ENCODE measurements around the gene POLR2A. TPM values are rescaled to one million over a fixed set of nuclear protein-coding genes. Genes with fewer than 3 reads are reported as not detected.
A peak's percentile ranks its signal among the peaks of the same experiment; 100 is the strongest.

POLR2A gene
- total RNA-seq, 2 experiments from 2014 or later = 491 to 501 TPM

- intact Hi-C loops (cut with DNase I, micrococcal nuclease) = no loop called here
- Mint-ChIP-seq H3K4me1 (ENCODE audit: low read depth) (peaks cover 76% of the 10 kb centered on the region), H3K27ac (no peak overlapping the region), H3K27me3 (no peaks in the 10 kb centered on the region), H3K4me3 (peak overlapping the region; percentile 13), H3K36me3 (ENCODE audit: low read depth) (peaks cover 65% of the 10 kb centered on the region), H3K9me3 (no peaks in the 10 kb centered on the region)
- peaks cover 36% of the 10 kb centered on the region for H3K36me3 ChIP-seq (ENCODE audit: insufficient read depth, low read length)
- H3K27ac ChIP-seq (ENCODE audit: low read depth in 1 of 2, low read length in 2 of 2) = no peak overlapping the region
- CTCF ChIA-PET = interaction anchor here (1.4 kb wide), 1 partner anchor 54 kb away, joined by 7 read pairs; no protein-coding TSS in a partner anchor
- no peak overlapping the region for H3K4me3 ChIP-seq (ENCODE audit: low read length)
- no peaks in the 10 kb centered on the region for H3K27me3 ChIP-seq (ENCODE audit: control insufficient read depth in 1 of 2, insufficient read depth in 2 of 2, low read length in 2 of 2)
- no peak for ATAC-seq (ENCODE audit: poor library complexity)
- TF ChIP-seq CTCF (IDR thresholded peaks at IDR 0.05) = no peak
- no peaks in the 10 kb centered on the region for H3K9me3 ChIP-seq (ENCODE audit: control insufficient read depth in 1 of 2, insufficient read depth in 1 of 2, low read length in 2 of 2)
- H3K4me1 ChIP-seq (ENCODE audit: insufficient read depth, low read length) = peaks cover 63% of the 10 kb centered on the region
- POLR2A ChIA-PET = interaction anchor here (1.0 to 1.8 kb wide), 3 partner anchors 11 to 134 kb away, joined by 3 to 4 read pairs (median 3); partner anchors contain the start of genes TMEM102 and ZBTB4
- no peak for DNase-seq
Observed at GRCh38 chr17:7490144-7490543, 6.0 kb downstream of the POLR2A start.

- H3K27ac Mint-ChIP-seq = no peak overlapping the region
- CTCF ChIA-PET = interaction anchor here (1.3 to 1.5 kb wide), 2 partner anchors 55 to 136 kb away, joined by 3 to 5 read pairs; no protein-coding TSS in a partner anchor
Observed at GRCh38 chr17:7491583-7491982, 7.4 kb downstream of the POLR2A start.

GRCh38 chr17:7493941-7494340, 9.8 kb downstream of the POLR2A start:
- ChIA-PET CTCF (interaction anchor here (2.1 kb wide), 2 partner anchors 57 to 67 kb away, joined by 7 to 8 read pairs; partner anchors contain the start of gene SENP3), POLR2A (interaction anchor here (1.0 to 1.5 kb wide), 2 partner anchors 10 to 15 kb away, joined by 3 read pairs; partner anchors contain the start of gene POLR2A)
- no peak overlapping the region for H3K4me3 ChIP-seq (ENCODE audit: low read length)
- H3K27ac ChIP-seq (ENCODE audit: low read depth in 1 of 2, low read length in 2 of 2) = no peak overlapping the region
- no peaks in the 10 kb centered on the region for H3K27me3 ChIP-seq (ENCODE audit: control insufficient read depth in 1 of 2, insufficient read depth in 2 of 2, low read length in 2 of 2)
- Mint-ChIP-seq H3K9me3 (no peaks in the 10 kb centered on the region), H3K27me3 (no peaks in the 10 kb centered on the region), H3K4me1 (ENCODE audit: low read depth) (peaks cover 48% of the 10 kb centered on the region), H3K27ac (peak overlapping the region; percentile 8), H3K4me3 (no peak overlapping the region), H3K36me3 (ENCODE audit: low read depth) (peaks cover 78% of the 10 kb centered on the region)
- peaks cover 30% of the 10 kb centered on the region for H3K4me1 ChIP-seq (ENCODE audit: insufficient read depth, low read length)
- H3K9me3 ChIP-seq (ENCODE audit: control insufficient read depth in 1 of 2, insufficient read depth in 1 of 2, low read length in 2 of 2) = no peaks in the 10 kb centered on the region
- H3K36me3 ChIP-seq (ENCODE audit: insufficient read depth, low read length) = peaks cover 67% of the 10 kb centered on the region
- ATAC-seq (ENCODE audit: poor library complexity) (no peak), DNase-seq (no peak)
- intact Hi-C loops (cut with DNase I, micrococcal nuclease) = no loop called here
- TF ChIP-seq CTCF (IDR thresholded peaks at IDR 0.05) = no peak

More at GRCh38 chr17:7491583-7491982, 7.4 kb downstream of the POLR2A start:
- H3K36me3 ChIP-seq (ENCODE audit: insufficient read depth, low read length) = peaks cover 50% of the 10 kb centered on the region
- Mint-ChIP-seq H3K4me3 (no peak overlapping the region), H3K27me3 (no peaks in the 10 kb centered on the region), H3K36me3 (ENCODE audit: low read depth) (peaks cover 69% of the 10 kb centered on the region), H3K4me1 (ENCODE audit: low read depth) (peaks cover 65% of the 10 kb centered on the region), H3K9me3 (no peaks in the 10 kb centered on the region)
- DNase-seq (no peak), ATAC-seq (ENCODE audit: poor library complexity) (no peak)
- no peak overlapping the region for H3K27ac ChIP-seq (ENCODE audit: low read depth in 1 of 2, low read length in 2 of 2)
- POLR2A ChIA-PET = interaction anchor here (0.6 to 1.8 kb wide), 2 partner anchors 12 to 194 kb away, joined by 3 to 4 read pairs; partner anchors contain the start of gene ZBTB4
- peaks cover 51% of the 10 kb centered on the region for H3K4me1 ChIP-seq (ENCODE audit: insufficient read depth, low read length)
- no peaks in the 10 kb centered on the region for H3K27me3 ChIP-seq (ENCODE audit: control insufficient read depth in 1 of 2, insufficient read depth in 2 of 2, low read length in 2 of 2)
- intact Hi-C loops (cut with DNase I, micrococcal nuclease) = no loop called here
- H3K9me3 ChIP-seq (ENCODE audit: control insufficient read depth in 1 of 2, insufficient read depth in 1 of 2, low read length in 2 of 2) = no peaks in the 10 kb centered on the region
- TF ChIP-seq CTCF (IDR thresholded peaks at IDR 0.05) = no peak
- H3K4me3 ChIP-seq (ENCODE audit: low read length) = no peak overlapping the region

Data from CD4-positive, alpha-beta T cell (primary cell).